Endothelial cell (in vitro differentiated cells): Measurements from ENCODE around the gene CELA3A. TPM values are rescaled to one million over a fixed set of nuclear protein-coding genes. Genes with fewer than 3 reads are reported as not detected.

Experiments
- DNase-seq: peaks from one replicate; pipeline ENCODE4 v3.0.0; 2021; ENCODE audit warnings: low spot score
- H3K27ac Mint-ChIP-seq: one replicate; pipeline ENCODE4 v1.8.0; 2021; ENCODE audit warnings: mixed read lengths, inconsistent platforms; ENCODE audit not compliant: unreplicated experiment
- H3K27me3 Mint-ChIP-seq: one replicate; pipeline ENCODE4 v1.8.0; 2021; ENCODE audit warnings: mild to moderate bottlenecking, moderate library complexity, mixed read lengths, inconsistent platforms; ENCODE audit not compliant: unreplicated experiment
- H3K36me3 Mint-ChIP-seq: one replicate; pipeline ENCODE4 v1.8.0; 2021; ENCODE audit warnings: mild to moderate bottlenecking, low read depth, mixed read lengths, inconsistent platforms; ENCODE audit not compliant: unreplicated experiment
- H3K4me1 Mint-ChIP-seq: one replicate; pipeline ENCODE4 v1.8.0; 2021; ENCODE audit warnings: mild to moderate bottlenecking, mixed read lengths, inconsistent platforms; ENCODE audit not compliant: unreplicated experiment
- H3K4me3 Mint-ChIP-seq: one replicate; pipeline ENCODE4 v1.8.0; 2021; ENCODE audit warnings: mild to moderate bottlenecking, mixed read lengths, inconsistent platforms; ENCODE audit not compliant: unreplicated experiment
- H3K9me3 Mint-ChIP-seq: one replicate; pipeline ENCODE4 v1.8.0; 2021; ENCODE audit warnings: mixed read lengths, inconsistent platforms; ENCODE audit not compliant: unreplicated experiment
- long read RNA-seq: library from polyadenylated mRNA; unstranded; transcript quantifications from one replicate; pipeline ENCODE4 v2.0.0, GENCODE V29; 2020; ENCODE audit not compliant: unreplicated experiment
- total RNA-seq: library from RNA; stranded (reverse); fragmentation: NEBNext Ultra II Directional; extraction: Animal tissue kit (Norgen Biotek cat#: 25700); gene quantifications from one replicate; pipeline ENCODE4 v1.2.1, GENCODE V29; 2021; ENCODE audit not compliant: unreplicated experiment
- TF ChIP-seq, protein P1 (sequence below): fragments of 200-600 bp; sonication (generic); IDR thresholded peaks from one replicate; pipeline ENCODE4 v1.5.0; 2021; ENCODE audit warnings: antibody characterized with exemption; ENCODE audit not compliant: unreplicated experiment

CELA3A gene, protein sequence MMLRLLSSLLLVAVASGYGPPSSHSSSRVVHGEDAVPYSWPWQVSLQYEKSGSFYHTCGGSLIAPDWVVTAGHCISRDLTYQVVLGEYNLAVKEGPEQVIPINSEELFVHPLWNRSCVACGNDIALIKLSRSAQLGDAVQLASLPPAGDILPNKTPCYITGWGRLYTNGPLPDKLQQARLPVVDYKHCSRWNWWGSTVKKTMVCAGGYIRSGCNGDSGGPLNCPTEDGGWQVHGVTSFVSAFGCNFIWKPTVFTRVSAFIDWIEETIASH
- not detected for total RNA-seq
- long read RNA-seq = 0 reads

DNA sequence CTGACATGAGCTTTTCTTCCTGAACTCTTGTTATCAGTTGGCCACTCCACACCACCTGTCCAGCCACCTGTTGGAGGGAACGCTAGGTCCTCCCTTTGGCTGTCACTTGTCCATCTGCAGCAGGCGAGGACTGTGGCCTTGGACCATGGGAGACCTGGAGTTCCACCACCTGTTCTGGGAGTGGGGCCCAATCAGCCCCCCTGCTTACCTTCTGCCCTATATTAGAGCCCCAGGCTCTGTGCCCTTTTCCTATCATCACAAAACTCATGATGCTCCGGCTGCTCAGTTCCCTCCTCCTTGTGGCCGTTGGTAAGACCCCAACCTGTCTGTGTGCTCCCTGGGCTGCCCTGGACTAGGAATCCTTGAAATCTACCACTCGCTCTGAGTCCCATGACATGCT, at the start of gene CELA3A:
Gene CELA3A, plus strand, starts transcription at position 249 of the 400 bp plus-strand sequence. Its CDS starts 18 bp downstream, at position 267.
- no peak within 1 kb of the TSS for H3K27ac Mint-ChIP-seq
- H3K36me3 Mint-ChIP-seq = no peaks in the 10 kb centered on the region
- no peak within 1 kb of the TSS for H3K4me3 Mint-ChIP-seq

DNA sequence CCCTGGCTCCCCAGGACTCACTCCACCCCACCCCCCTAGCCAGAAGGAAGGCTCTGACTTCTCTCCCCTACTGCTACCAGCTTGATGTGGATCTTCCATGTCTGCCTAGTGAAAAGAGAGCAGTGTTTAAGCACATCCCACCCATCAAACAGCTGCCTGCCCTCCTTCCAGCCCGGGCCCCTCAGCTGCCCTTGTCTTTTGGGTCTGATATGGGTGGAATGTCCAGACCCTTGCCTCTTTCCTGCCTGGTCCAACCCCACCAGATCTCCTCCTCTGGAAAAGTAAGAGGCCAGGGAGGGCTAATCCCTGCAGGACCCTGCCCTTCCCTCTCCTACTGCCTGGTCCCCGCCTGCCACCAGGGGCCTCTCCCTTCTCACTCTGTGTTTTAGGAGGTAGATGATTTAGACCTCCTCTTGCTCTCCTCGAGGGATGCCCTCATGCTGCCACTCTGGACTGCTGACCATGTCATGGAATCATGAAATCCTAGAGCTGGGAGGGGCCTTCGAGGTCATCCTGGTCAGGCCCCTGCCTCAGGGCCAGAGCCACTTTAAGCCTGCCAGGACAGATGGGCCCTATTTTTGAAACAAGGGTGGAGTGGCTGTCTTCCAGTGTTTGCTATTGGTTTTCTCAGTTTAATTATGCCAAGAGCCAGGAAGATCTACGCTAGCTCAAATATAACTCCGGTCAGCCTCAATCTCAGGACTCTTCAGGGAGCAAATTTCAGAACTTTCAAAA, 48.5 kb upstream of the CELA3A start:
- Mint-ChIP-seq H3K27ac (no peak overlapping the region), H3K4me1 (peaks cover 35% of the 10 kb centered on the region), H3K36me3 (no peaks in the 10 kb centered on the region), H3K27me3 (peaks cover 8% of the 10 kb centered on the region), H3K4me3 (no peak overlapping the region), H3K9me3 (no peaks in the 10 kb centered on the region)
- TF ChIP-seq, protein P1, sequence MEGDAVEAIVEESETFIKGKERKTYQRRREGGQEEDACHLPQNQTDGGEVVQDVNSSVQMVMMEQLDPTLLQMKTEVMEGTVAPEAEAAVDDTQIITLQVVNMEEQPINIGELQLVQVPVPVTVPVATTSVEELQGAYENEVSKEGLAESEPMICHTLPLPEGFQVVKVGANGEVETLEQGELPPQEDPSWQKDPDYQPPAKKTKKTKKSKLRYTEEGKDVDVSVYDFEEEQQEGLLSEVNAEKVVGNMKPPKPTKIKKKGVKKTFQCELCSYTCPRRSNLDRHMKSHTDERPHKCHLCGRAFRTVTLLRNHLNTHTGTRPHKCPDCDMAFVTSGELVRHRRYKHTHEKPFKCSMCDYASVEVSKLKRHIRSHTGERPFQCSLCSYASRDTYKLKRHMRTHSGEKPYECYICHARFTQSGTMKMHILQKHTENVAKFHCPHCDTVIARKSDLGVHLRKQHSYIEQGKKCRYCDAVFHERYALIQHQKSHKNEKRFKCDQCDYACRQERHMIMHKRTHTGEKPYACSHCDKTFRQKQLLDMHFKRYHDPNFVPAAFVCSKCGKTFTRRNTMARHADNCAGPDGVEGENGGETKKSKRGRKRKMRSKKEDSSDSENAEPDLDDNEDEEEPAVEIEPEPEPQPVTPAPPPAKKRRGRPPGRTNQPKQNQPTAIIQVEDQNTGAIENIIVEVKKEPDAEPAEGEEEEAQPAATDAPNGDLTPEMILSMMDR = no peak
- DNase-seq = no peak

More for the DNA sequence above, at the start of gene CELA3A:
- peaks cover 25% of the 10 kb centered on the region for H3K4me1 Mint-ChIP-seq
- H3K27me3 Mint-ChIP-seq = peaks cover 5% of the 10 kb centered on the region
- no peak for DNase-seq
- no peaks in the 10 kb centered on the region for H3K9me3 Mint-ChIP-seq
- TF ChIP-seq, protein P1 = no peak

DNA sequence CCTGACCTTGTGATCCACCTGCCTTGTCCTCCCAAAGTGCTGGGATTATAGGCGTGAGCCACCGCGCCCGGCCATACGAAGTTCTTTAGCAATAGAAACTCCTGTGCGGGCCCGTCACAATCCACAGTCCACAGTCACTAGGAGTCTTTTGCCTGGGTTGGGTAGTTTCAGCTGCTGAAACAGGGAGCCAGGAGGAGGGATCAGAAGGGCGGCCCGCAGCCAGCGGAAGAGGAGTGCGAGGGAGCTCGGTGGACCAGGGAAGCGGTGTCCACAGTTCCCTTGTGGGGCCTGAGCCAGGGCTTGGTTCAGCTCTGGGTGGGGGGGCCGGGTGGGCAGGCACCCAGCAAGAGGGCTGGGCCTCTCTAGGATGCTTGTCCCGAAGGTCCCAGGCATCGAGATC, 46.4 kb upstream of the CELA3A start:
- Mint-ChIP-seq H3K27me3 (peaks cover 8% of the 10 kb centered on the region), H3K36me3 (no peaks in the 10 kb centered on the region), H3K4me3 (no peak overlapping the region), H3K27ac (no peak overlapping the region), H3K9me3 (no peaks in the 10 kb centered on the region), H3K4me1 (peaks cover 44% of the 10 kb centered on the region)
- TF ChIP-seq, protein P1 = no peak
- no peak for DNase-seq

DNA sequence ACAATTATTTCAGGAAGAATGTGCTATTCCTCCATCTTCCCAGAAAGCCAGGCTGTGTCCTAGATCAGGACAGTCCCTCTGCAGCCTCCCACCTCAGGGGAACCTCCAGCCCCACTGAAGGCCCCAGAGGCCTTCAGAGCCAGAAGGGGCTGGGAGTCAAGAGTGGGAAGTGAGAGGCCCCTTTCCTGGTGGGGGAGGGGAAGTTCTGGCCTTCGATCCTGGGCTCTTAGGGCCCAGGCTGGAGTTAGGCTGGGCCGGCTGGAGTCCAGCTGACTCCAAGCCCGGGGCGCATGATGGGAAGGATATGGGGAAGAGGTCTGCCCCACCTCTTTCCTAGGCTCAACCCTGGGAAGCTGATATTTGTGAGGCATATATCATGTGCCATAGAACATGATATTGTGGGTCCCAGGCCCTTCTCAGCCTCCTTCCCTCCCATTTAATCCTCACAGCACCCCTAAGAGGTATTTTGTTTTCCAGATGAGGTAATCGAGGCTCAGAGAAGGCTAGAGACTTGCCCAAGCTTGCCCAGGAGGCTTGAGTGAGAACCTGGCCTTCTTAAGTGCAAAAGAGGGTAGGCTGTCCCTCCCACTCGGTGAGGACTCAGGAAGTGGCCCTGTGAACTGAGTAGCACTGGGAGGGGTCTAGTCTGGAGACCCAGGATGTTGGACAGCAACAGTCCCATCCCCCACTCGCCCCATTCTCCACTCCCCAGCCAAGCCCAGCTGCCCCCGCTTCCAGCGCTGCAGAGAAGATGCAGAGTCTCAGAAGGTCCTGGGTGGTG, 45.8 kb upstream of the CELA3A start:
- no peak for DNase-seq
- H3K4me3 Mint-ChIP-seq = peak overlapping the region; percentile 25
- H3K27me3 Mint-ChIP-seq = peaks cover 8% of the 10 kb centered on the region
- H3K27ac Mint-ChIP-seq = peak overlapping the region; percentile 36
- H3K9me3 Mint-ChIP-seq = no peaks in the 10 kb centered on the region
- H3K4me1 Mint-ChIP-seq = peaks cover 44% of the 10 kb centered on the region
- no peaks in the 10 kb centered on the region for H3K36me3 Mint-ChIP-seq
- TF ChIP-seq, protein P1 = no peak
